Gastrocnemius medialis (tissue), 4 donors: Measurements from ENCODE around the gene GUCY1A1.

Source experiments
- POLR2A ChIP-seq, 2 donors: fragments of 450-650 bp; IDR thresholded peaks; one replicate each; pipeline ENCODE4 v1.6.1; 2017; ENCODE audit warnings: antibody characterized with exemption in 2 of 2, mild to moderate bottlenecking in 2 of 2, moderate library complexity in 2 of 2
- TF ChIP-seq, protein P1 (sequence below), 5 experiments: fragments of 450-650 bp in 3 of 5; fragments of 200-600 bp in 2 of 5; sonication (generic) in 2 of 5; IDR thresholded peaks in 4 of 5; conservative IDR thresholded peaks in 1 of 5; 1 replicate in 4 of 5; 2 replicates in 1 of 5; pipeline ENCODE4 v1.5.1; 2016 to 2019; ENCODE audit warnings: antibody characterized with exemption in 5 of 5, mild to moderate bottlenecking in 3 of 5, moderate library complexity in 3 of 5

DNA sequence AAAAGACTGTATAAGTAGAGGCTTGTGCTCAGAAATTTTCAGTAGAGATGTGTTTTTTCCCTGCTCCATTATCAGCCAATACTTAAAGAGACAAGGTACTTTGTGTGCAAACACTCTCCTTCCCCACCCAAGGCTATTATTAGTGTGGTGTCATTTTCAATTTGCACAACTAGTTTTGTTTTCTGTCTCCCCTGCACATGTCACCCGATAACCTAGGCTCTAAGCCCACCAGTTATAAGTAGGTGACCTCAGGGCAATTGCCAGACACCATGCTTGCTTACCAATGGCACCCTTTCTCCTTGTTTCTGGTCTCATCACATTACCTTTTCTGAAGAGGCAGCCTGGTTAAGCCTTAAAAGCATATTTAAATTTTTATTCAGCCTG lies 8.0 kb upstream of the GUCY1A1 start:
- TF ChIP-seq, protein P1, sequence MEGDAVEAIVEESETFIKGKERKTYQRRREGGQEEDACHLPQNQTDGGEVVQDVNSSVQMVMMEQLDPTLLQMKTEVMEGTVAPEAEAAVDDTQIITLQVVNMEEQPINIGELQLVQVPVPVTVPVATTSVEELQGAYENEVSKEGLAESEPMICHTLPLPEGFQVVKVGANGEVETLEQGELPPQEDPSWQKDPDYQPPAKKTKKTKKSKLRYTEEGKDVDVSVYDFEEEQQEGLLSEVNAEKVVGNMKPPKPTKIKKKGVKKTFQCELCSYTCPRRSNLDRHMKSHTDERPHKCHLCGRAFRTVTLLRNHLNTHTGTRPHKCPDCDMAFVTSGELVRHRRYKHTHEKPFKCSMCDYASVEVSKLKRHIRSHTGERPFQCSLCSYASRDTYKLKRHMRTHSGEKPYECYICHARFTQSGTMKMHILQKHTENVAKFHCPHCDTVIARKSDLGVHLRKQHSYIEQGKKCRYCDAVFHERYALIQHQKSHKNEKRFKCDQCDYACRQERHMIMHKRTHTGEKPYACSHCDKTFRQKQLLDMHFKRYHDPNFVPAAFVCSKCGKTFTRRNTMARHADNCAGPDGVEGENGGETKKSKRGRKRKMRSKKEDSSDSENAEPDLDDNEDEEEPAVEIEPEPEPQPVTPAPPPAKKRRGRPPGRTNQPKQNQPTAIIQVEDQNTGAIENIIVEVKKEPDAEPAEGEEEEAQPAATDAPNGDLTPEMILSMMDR (IDR thresholded peaks at IDR 0.05 in 4 of 5, conservative IDR thresholded peaks at IDR 0.05 in 1 of 5): no peak
- TF ChIP-seq POLR2A (IDR thresholded peaks at IDR 0.05): no peak
